H1 (cell line): ENCODE results near the gene VIPR1. TPM values are rescaled to one million over a fixed set of nuclear protein-coding genes. Genes with fewer than 3 reads are reported as not detected.

Source experiments
- CTCF ChIA-PET: fragments of 300-600 bp; sonication (Branson Sonifier 250); formaldehyde crosslinking; loops from one replicate; lab custom pipeline; 2021; ENCODE audit not compliant: partially characterized antibody; lab: Charles Lee
- POLR2A ChIA-PET: fragments of 300-600 bp; sonication (Branson Sonifier 250); formaldehyde crosslinking; loops from one replicate; lab custom pipeline; 2021; ENCODE audit warnings: inconsistent platforms; ENCODE audit not compliant: partially characterized antibody; lab: Charles Lee
- DNase-seq, 2 experiments: peaks; one replicate each; pipeline versions ENCODE4 v3.0.0 to v3.0.0-alpha.2; 2010 to 2022; ENCODE audit warnings: low spot score in 2 of 2, low read depth in 1 of 2, mixed read lengths in 1 of 2
- FAIRE-seq: peaks from 2 replicates; lab custom pipeline; 2011; peaks lifted over from hg19 to GRCh38; lab: Jason Lieb, UNC
- H2AFZ ChIP-seq: 2 replicates; pipeline ENCODE4 v1.8.1; 2012; ENCODE audit warnings: low read length, inconsistent platforms
- H2AK5ac ChIP-seq: 2 replicates; pipeline ENCODE4 v1.6.1; 2013; ENCODE audit warnings: low read depth, low read length
- H2BK120ac ChIP-seq: replicated peaks from 2 replicates; pipeline ENCODE3; 2013; ENCODE audit warnings: low read depth, low read length, inconsistent platforms
- H2BK12ac ChIP-seq: 2 replicates; pipeline ENCODE4 v1.6.1; 2013; ENCODE audit warnings: low read depth, low read length
- H2BK15ac ChIP-seq: 2 replicates; pipeline ENCODE4 v1.6.1; 2013; ENCODE audit warnings: low read length
- H2BK20ac ChIP-seq: 2 replicates; pipeline ENCODE4 v1.6.1; 2013; ENCODE audit warnings: low read length
- H2BK5ac ChIP-seq: 2 replicates; pipeline ENCODE4 v1.6.1; 2013; ENCODE audit warnings: low read depth, low read length
- H3K14ac ChIP-seq: 2 replicates; pipeline ENCODE4 v1.6.1; 2013; ENCODE audit warnings: inconsistent platforms; ENCODE audit not compliant: insufficient read length
- H3K18ac ChIP-seq: 2 replicates; pipeline ENCODE4 v1.6.1; 2013; ENCODE audit warnings: low read length; ENCODE audit errors: extremely low read depth
- H3K23ac ChIP-seq: 2 replicates; pipeline ENCODE4 v1.6.1; 2013; ENCODE audit warnings: inconsistent platforms; ENCODE audit not compliant: insufficient read length
- H3K23me2 ChIP-seq: 2 replicates; pipeline ENCODE4 v1.6.1; 2013; ENCODE audit warnings: low read depth, low read length
- H3K27ac ChIP-seq: 2 replicates; pipeline ENCODE4 v1.6.1; 2011; ENCODE audit warnings: low read depth, low read length, inconsistent platforms
- H3K27me3 ChIP-seq, 4 experiments: replicated peaks in 1 of 4; 1 replicate in 1 of 4; 2 replicates in 3 of 4; pipeline versions ENCODE4 v1.6.1 to v1.8.1; 2011 to 2013; ENCODE audit warnings: low read length in 3 of 4, mild to moderate bottlenecking in 3 of 4, inconsistent platforms in 2 of 4, mixed read lengths in 2 of 4, moderate library complexity in 1 of 4; ENCODE audit not compliant: control insufficient read depth in 3 of 4, insufficient read depth in 3 of 4; ENCODE audit errors: extremely low read depth in 1 of 4
- H3K36me3 ChIP-seq, 4 experiments: 2 replicates each; pipeline versions ENCODE4 v1.6.1 to v1.8.1; 2011 to 2013; ENCODE audit warnings: mild to moderate bottlenecking in 4 of 4, low read length in 3 of 4, moderate library complexity in 2 of 4, control low read depth in 1 of 4, inconsistent platforms in 1 of 4; ENCODE audit not compliant: insufficient read depth in 4 of 4, control insufficient read depth in 2 of 4
- H3K4ac ChIP-seq: replicated peaks from 2 replicates; pipeline ENCODE3; 2013; ENCODE audit warnings: low read length, low read depth, mixed read lengths, inconsistent platforms; ENCODE audit not compliant: insufficient read length
- H3K4me1 ChIP-seq, 4 experiments: replicated peaks in 1 of 4; 1 replicate in 1 of 4; 2 replicates in 3 of 4; pipeline versions ENCODE4 v1.6.1 to v1.8.1; 2011 to 2013; ENCODE audit warnings: low read length in 3 of 4, inconsistent platforms in 2 of 4, mixed read lengths in 1 of 4; ENCODE audit not compliant: insufficient read depth in 4 of 4, control insufficient read depth in 3 of 4
- H3K4me2 ChIP-seq, 2 experiments: 2 replicates each; pipeline versions ENCODE4 v1.6.1 to v1.8.1; 2011 to 2013; ENCODE audit warnings: low read depth in 2 of 2, low read length in 2 of 2, control low read depth in 1 of 2, inconsistent platforms in 1 of 2, mild to moderate bottlenecking in 1 of 2; ENCODE audit not compliant: insufficient read depth in 1 of 2
- H3K4me3 ChIP-seq, 4 experiments: fragments of 200-600, 300-600 bp in 1 of 4; sonication (generic), shearing (Covaris generic), sonication (Bioruptor Twin) in 1 of 4; 2 replicates each; pipeline versions ENCODE4 v1.5.1 to v1.8.1; 2011 to 2016; ENCODE audit warnings: low read length in 4 of 4, low read depth in 3 of 4, control low read depth in 2 of 4, inconsistent platforms in 2 of 4, mild to moderate bottlenecking in 2 of 4, mixed read lengths in 1 of 4, moderate library complexity in 1 of 4; ENCODE audit not compliant: insufficient read depth in 2 of 4; ENCODE audit errors: extremely low read depth in 1 of 4
- H3K56ac ChIP-seq: replicated peaks from 2 replicates; pipeline ENCODE3; 2013; ENCODE audit warnings: low read depth, mild to moderate bottlenecking, mixed read lengths, low read length, inconsistent platforms; ENCODE audit not compliant: insufficient read length
- H3K79me1 ChIP-seq: 2 replicates; pipeline ENCODE4 v1.6.1; 2013; ENCODE audit warnings: low read depth, low read length, control low read depth
- H3K79me2 ChIP-seq, 2 experiments: 2 replicates each; pipeline versions ENCODE4 v1.6.1 to v1.8.1; 2012 to 2013; ENCODE audit warnings: low read length in 2 of 2, mild to moderate bottlenecking in 2 of 2, inconsistent platforms in 1 of 2; ENCODE audit not compliant: insufficient read depth in 2 of 2, control insufficient read depth in 1 of 2
- H3K9ac ChIP-seq, 4 experiments: replicated peaks in 1 of 4; 1 replicate in 1 of 4; 2 replicates in 3 of 4; pipeline versions ENCODE4 v1.6.1 to v1.8.1; 2011 to 2013; ENCODE audit warnings: low read depth in 3 of 4, low read length in 3 of 4, control low read depth in 2 of 4, mild to moderate bottlenecking in 2 of 4, moderate library complexity in 2 of 4, inconsistent platforms in 1 of 4; ENCODE audit errors: extremely low read depth in 1 of 4
- H3K9me3 ChIP-seq, 2 experiments: 2 replicates each; pipeline versions ENCODE4 v1.6.1 to v1.8.1; 2012 to 2013; ENCODE audit warnings: mild to moderate bottlenecking in 2 of 2, moderate library complexity in 2 of 2, control low read depth in 1 of 2, inconsistent platforms in 1 of 2, low read depth in 1 of 2, low read length in 1 of 2, mixed read lengths in 1 of 2; ENCODE audit not compliant: insufficient read depth in 2 of 2
- H4K20me1 ChIP-seq, 2 experiments: replicated peaks in 1 of 2; 2 replicates each; pipeline versions ENCODE3 to v1.8.1; 2011 to 2013; ENCODE audit warnings: inconsistent platforms in 2 of 2, low read length in 2 of 2, mild to moderate bottlenecking in 1 of 2; ENCODE audit not compliant: insufficient read depth in 2 of 2, control insufficient read depth in 1 of 2
- H4K5ac ChIP-seq: 2 replicates; pipeline ENCODE4 v1.6.1; 2013; ENCODE audit warnings: low read length, low read depth, mixed read lengths, inconsistent platforms; ENCODE audit not compliant: insufficient read length
- H4K8ac ChIP-seq: 2 replicates; pipeline ENCODE4 v1.8.0; 2013; ENCODE audit warnings: mild to moderate bottlenecking, moderate library complexity, low read length, inconsistent platforms; ENCODE audit not compliant: insufficient read depth; ENCODE audit errors: extremely low read depth
- H4K91ac ChIP-seq: replicated peaks from 2 replicates; pipeline ENCODE3; 2013; ENCODE audit warnings: low read length, mixed read lengths, inconsistent platforms; ENCODE audit not compliant: insufficient read length
- BACH1 ChIP-seq: IDR thresholded peaks from 2 replicates; pipeline ENCODE4 v1.6.1; 2012; ENCODE audit warnings: low read length, improper control_type of control experiment
- BRCA1 ChIP-seq: IDR thresholded peaks from 2 replicates; pipeline ENCODE4 v1.6.1; 2012; ENCODE audit warnings: low read depth, low read length, improper control_type of control experiment
- HDAC6 ChIP-seq: IDR thresholded peaks from one replicate; pipeline ENCODE4 v1.7.1; 2012; ENCODE audit warnings: low read depth, mild to moderate bottlenecking, inconsistent platforms, low read length, moderate library complexity
- SP2 ChIP-seq: IDR thresholded peaks from 2 replicates; pipeline ENCODE4 v1.6.1; 2012; ENCODE audit warnings: mild to moderate bottlenecking, low read length, inconsistent platforms
- TEAD4 ChIP-seq: IDR thresholded peaks from 2 replicates; pipeline ENCODE4 v1.6.1; 2012; ENCODE audit warnings: low read depth, low read length, inconsistent platforms, mixed read lengths
- YY1 ChIP-seq: IDR thresholded peaks from 2 replicates; pipeline ENCODE4 v1.6.1; 2011; ENCODE audit warnings: low read depth, mild to moderate bottlenecking, low read length
- WGBS, 2 experiments: shearing (Covaris generic) in 1 of 2; methylation state at CpG; one replicate each; pipeline versions ENCODE4 v1.1.6 to v1.1.7; 2013 to 2015; ENCODE audit warnings: low lambda C conversion rate in 2 of 2, mixed read lengths in 2 of 2, inconsistent platforms in 1 of 2, low coverage in 1 of 2, missing lambda C conversion rate in 1 of 2; ENCODE audit not compliant: insufficient replicate concordance in 2 of 2, insufficient coverage in 1 of 2, insufficient read length in 1 of 2; ENCODE audit errors: extremely low coverage in 1 of 2, missing lambda C conversion rate in 1 of 2; 5-methylcytosine and 5-hydroxymethylcytosine counted together
- polyA plus RNA-seq, 7 experiments: library from polyadenylated mRNA; depleted of rRNA in 3 of 7; stranded (reverse) in 5 of 7; unstranded in 2 of 7; fragments of >200 nt in 5 of 7; fragments of 200-250 nt in 2 of 7; gene quantifications; 1 replicate in 5 of 7; 2 replicates in 1 of 7; 4 replicates in 1 of 7; pipeline versions ENCODE4 v1.2.1 to v1.2.3, GENCODE V29; 2011 to 2013; ENCODE audit warnings: missing spikeins in 2 of 7, mixed read lengths in 2 of 7
- total RNA-seq: library from RNA; stranded (reverse); fragmentation: NEBNext Ultra II Directional; extraction: Animal tissue kit (Norgen Biotek cat#: 25700); gene quantifications from 2 replicates; pipeline ENCODE4 v1.2.1, GENCODE V29; 2021
- TF ChIP-seq, protein P1 (sequence below), 3 experiments: IDR thresholded peaks; 1 replicate in 2 of 3; 2 replicates in 1 of 3; pipeline versions ENCODE4 v1.5.1 to v1.6.1; 2011; ENCODE audit warnings: low read length in 3 of 3, mild to moderate bottlenecking in 3 of 3, inconsistent platforms in 2 of 3, low read depth in 1 of 3, moderate library complexity in 1 of 3; ENCODE audit not compliant: insufficient read depth in 1 of 3; ENCODE audit errors: control extremely low read depth in 1 of 3

VIPR1 gene
- total and polyA plus RNA-seq, 2 of the 8 experiments (the other 6 are each of a cell fraction or from before 2014, with no cell fraction given) = 7.8 to 10.1 TPM

DNA sequence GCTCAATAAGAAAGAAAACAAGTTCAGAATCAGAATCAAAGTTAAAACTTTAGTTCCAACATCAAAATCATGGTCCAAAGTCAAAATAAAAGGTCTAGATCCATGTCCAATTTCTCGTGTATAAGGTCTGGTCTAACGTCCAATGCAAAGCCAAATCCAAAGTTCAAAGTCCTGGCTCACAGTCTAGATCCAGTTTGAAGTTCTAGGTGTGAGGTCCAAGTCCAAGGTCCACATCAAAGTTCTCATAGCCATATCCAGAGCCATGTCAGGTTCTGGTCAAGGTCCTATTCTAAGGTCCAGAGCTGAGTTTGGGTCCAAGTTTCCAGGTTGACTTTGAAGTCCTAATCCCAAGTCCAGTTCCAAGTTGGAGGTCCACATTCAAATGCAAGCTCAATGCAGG, 40.7 kb upstream of the VIPR1 start:
- Histone ChIP-seq H2BK12ac (no peak overlapping the region), H3K18ac (no peak overlapping the region), H4K91ac (no peak overlapping the region), H4K8ac (no peak overlapping the region), H3K4ac (no peak overlapping the region), H3K4me1 (no peaks in the 10 kb centered on the region), H3K9ac (no peak overlapping the region), H2BK5ac (no peak overlapping the region), H3K36me3 (no peaks in the 10 kb centered on the region), H2BK120ac (no peak overlapping the region), H3K23ac (no peak overlapping the region), H2BK20ac (no peak overlapping the region), H3K23me2 (no peaks in the 10 kb centered on the region; the same call in 1 of the 2 replicates), H3K79me2 (no peaks in the 10 kb centered on the region), H4K20me1 (no peaks in the 10 kb centered on the region), H2AFZ (no peak overlapping the region), H2AK5ac (no peak overlapping the region), H3K79me1 (no peaks in the 10 kb centered on the region), H3K56ac (no peak overlapping the region), H3K27me3 (no peaks in the 10 kb centered on the region), H2BK15ac (no peak overlapping the region), H4K5ac (no peak overlapping the region), H3K4me2 (no peak overlapping the region), H3K4me3 (no peak overlapping the region)
- DNase-seq (no peak), FAIRE-seq (no peak)
- 82% methylated on average over 2 of the region's 2 CpGs; no CpG with 5 or more reads in 1 of the 2 experiments for WGBS, 2 experiments
- ChIA-PET POLR2A (no interaction called here), CTCF (interaction anchor here (0.9 kb wide), 1 partner anchor 18 kb away, joined by 3 read pairs; no protein-coding TSS in a partner anchor)
- no peak for TF ChIP-seq TEAD4
- TF ChIP-seq BRCA1 = no peak
- no peak for TF ChIP-seq HDAC6
- TF ChIP-seq, protein P1, sequence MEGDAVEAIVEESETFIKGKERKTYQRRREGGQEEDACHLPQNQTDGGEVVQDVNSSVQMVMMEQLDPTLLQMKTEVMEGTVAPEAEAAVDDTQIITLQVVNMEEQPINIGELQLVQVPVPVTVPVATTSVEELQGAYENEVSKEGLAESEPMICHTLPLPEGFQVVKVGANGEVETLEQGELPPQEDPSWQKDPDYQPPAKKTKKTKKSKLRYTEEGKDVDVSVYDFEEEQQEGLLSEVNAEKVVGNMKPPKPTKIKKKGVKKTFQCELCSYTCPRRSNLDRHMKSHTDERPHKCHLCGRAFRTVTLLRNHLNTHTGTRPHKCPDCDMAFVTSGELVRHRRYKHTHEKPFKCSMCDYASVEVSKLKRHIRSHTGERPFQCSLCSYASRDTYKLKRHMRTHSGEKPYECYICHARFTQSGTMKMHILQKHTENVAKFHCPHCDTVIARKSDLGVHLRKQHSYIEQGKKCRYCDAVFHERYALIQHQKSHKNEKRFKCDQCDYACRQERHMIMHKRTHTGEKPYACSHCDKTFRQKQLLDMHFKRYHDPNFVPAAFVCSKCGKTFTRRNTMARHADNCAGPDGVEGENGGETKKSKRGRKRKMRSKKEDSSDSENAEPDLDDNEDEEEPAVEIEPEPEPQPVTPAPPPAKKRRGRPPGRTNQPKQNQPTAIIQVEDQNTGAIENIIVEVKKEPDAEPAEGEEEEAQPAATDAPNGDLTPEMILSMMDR (IDR thresholded peaks at IDR 0.05; ENCODE audit: control extremely low read depth in 1 of 3, insufficient read depth in 1 of 3, low read depth in 1 of 3, low read length in 3 of 3) = no peak
- no peak for TF ChIP-seq BACH1
- no peak for TF ChIP-seq SP2
- no peak for TF ChIP-seq YY1
- TF ChIP-seq, all 59 proteins: peak for 0
- peaks cover 0 to 2% of the 10 kb centered on the region in 2 experiments; a peak in 1 of 4 replicates for H3K9me3 ChIP-seq
- H3K27ac ChIP-seq = no peak overlapping the region
- no peak overlapping the region for H3K14ac ChIP-seq
